Stomach (tissue), 9 donors: Measurements from ENCODE around the gene PGD. TPM values are rescaled to one million over a fixed set of nuclear protein-coding genes. Genes with fewer than 3 reads are reported as not detected.

Experiments
- DNase-seq, 2 donors: peaks; one replicate each; pipeline versions ENCODE4 v3.0.0 to v3.0.0-alpha.2; 2013 to 2019
- H3K27ac ChIP-seq, 5 donors: fragments of 200-600 bp in 4 of 5; sonication (generic) in 4 of 5; one replicate each; pipeline ENCODE4 v1.5.1; 2013 to 2019; ENCODE audit warnings: mild to moderate bottlenecking in 1 of 5, moderate library complexity in 1 of 5
- H3K27me3 ChIP-seq, 3 donors: fragments of 200-600 bp; sonication (generic); one replicate each; pipeline ENCODE4 v1.5.1; 2017 to 2019; ENCODE audit warnings: mixed run types in 1 of 3
- H3K36me3 ChIP-seq, 4 donors: fragments of 200-600 bp; sonication (generic); 1 replicate in 3 of 4; 2 replicates in 1 of 4; pipeline ENCODE4 v1.5.1; 2016 to 2019
- H3K4me1 ChIP-seq, 4 donors: fragments of 200-600 bp; sonication (generic); one replicate each; pipeline ENCODE4 v1.5.1; 2016 to 2019
- H3K4me3 ChIP-seq, 4 donors: fragments of 200-600 bp; sonication (generic) in 3 of 4; one replicate each; pipeline ENCODE4 v1.5.1; 2016 to 2019; ENCODE audit warnings: mild to moderate bottlenecking in 1 of 4
- H3K9me3 ChIP-seq, 4 donors: fragments of 200-600 bp; sonication (generic); one replicate each; pipeline ENCODE4 v1.5.1; 2016 to 2019
- CTCF ChIP-seq, 7 experiments: fragments of 450-650 bp in 4 of 7; fragments of 200-600 bp in 3 of 7; sonication (generic) in 3 of 7; IDR thresholded peaks; one replicate each; pipeline ENCODE4 v1.5.1; 2016 to 2019; ENCODE audit warnings: antibody characterized with exemption in 7 of 7, control low read depth in 2 of 7, mild to moderate bottlenecking in 1 of 7
- EP300 ChIP-seq: sonication (generic); formaldehyde crosslinking; IDR thresholded peaks from one replicate; pipeline ENCODE4 v1.6.1; 2017; ENCODE audit warnings: antibody characterized with exemption
- POLR2A ChIP-seq, 4 donors: fragments of 450-650 bp; IDR thresholded peaks; one replicate each; pipeline ENCODE4 v1.6.1; 2016; ENCODE audit warnings: antibody characterized with exemption in 4 of 4, control low read depth in 2 of 4, mild to moderate bottlenecking in 1 of 4, moderate library complexity in 1 of 4
- POLR2AphosphoS5 ChIP-seq, 3 donors: sonication (generic); formaldehyde crosslinking; IDR thresholded peaks; one replicate each; pipeline ENCODE4 v1.6.1; 2016; ENCODE audit warnings: antibody characterized with exemption in 3 of 3
- WGBS, 5 donors: extraction: QIAGEN DNeasy Blood & Tissue Kit in 3 of 5; methylation state at CpG; one replicate each; pipeline versions ENCODE4 v1.1.5 to v1.1.7; 2013 to 2018; 5-methylcytosine and 5-hydroxymethylcytosine counted together
- intact Hi-C: fragments of 100-400 bp; cut with DNase I; formaldehyde crosslinking; loops from one replicate; pipeline ENCODE4 v1.15.1; 2023; ENCODE audit warnings: low total_unique reads
- polyA plus RNA-seq, 3 donors: library from polyadenylated mRNA; stranded (reverse); fragments of 200-250 nt; gene quantifications; one replicate each; pipeline ENCODE4 v1.2.3, GENCODE V29; 2013
- total RNA-seq, 5 donors: library from RNA; depleted of rRNA; stranded (reverse); fragments of >200 nt; gene quantifications; one replicate each; pipeline versions ENCODE4 v1.1.0 to v1.2.3, GENCODE V29; 2014 to 2016
- donor health status: healthy with polysubstance abuse.
- donor health status: Bipolar disorder and iron deficiency.
- donor health status: healthy.

The PGD gene
- total and polyA plus RNA-seq, 8 donors: 25.4 to 227 (median 74.0) TPM

- WGBS, 5 donors: 0 to 1% (median 1%) methylated on average over 28 to 34 of the region's 34 CpGs
- H3K4me3 ChIP-seq: peak overlapping the region; percentile 88 to 89 (median 89)
- peaks cover 8 to 23% (median 15%) of the 10 kb centered on the region in 4 donors for H3K36me3 ChIP-seq
- no peak for TF ChIP-seq EP300
- no peak for TF ChIP-seq POLR2AphosphoS5 (IDR thresholded peaks at IDR 0.05)
- no peak for TF ChIP-seq CTCF (IDR thresholded peaks at IDR 0.05)
- no peak for TF ChIP-seq POLR2A (IDR thresholded peaks at IDR 0.05)
- H3K9me3 ChIP-seq: peaks cover 0 to 5% (median 0%) of the 10 kb centered on the region in 4 donors
- DNase-seq: no peak
- no peaks in the 10 kb centered on the region for H3K27me3 ChIP-seq
- intact Hi-C loops: no loop called here
- peak overlapping the region; percentile 61 to 97 (median 93) for H3K27ac ChIP-seq
- peaks cover 7 to 37% (median 32%) of the 10 kb centered on the region in 4 donors for H3K4me1 ChIP-seq
Observed at GRCh38 chr1:10398278-10398733, 558 bp upstream of the PGD start.

GRCh38 chr1:10399444-10399941 is 629 bp downstream of the PGD start:
- peak overlapping the region; percentile 93 to 97 (median 94) for H3K27ac ChIP-seq
- H3K9me3 ChIP-seq: no peaks in the 10 kb centered on the region
- peaks cover 20 to 34% (median 27%) of the 10 kb centered on the region in 4 donors for H3K36me3 ChIP-seq
- peaks cover 7 to 37% (median 32%) of the 10 kb centered on the region in 4 donors for H3K4me1 ChIP-seq
- H3K27me3 ChIP-seq: no peaks in the 10 kb centered on the region
- peak overlapping the region; percentile 88 to 89 (median 89) for H3K4me3 ChIP-seq
- TF ChIP-seq POLR2A (IDR thresholded peaks at IDR 0.05): no peak
- TF ChIP-seq CTCF (IDR thresholded peaks at IDR 0.05): no peak
- TF ChIP-seq POLR2AphosphoS5 (IDR thresholded peaks at IDR 0.05): no peak
- TF ChIP-seq EP300: no peak
- intact Hi-C loops: no loop called here
- WGBS, 5 donors: 1 to 5% (median 2%) methylated on average over 16 to 42 of the region's 42 CpGs
- no peak for DNase-seq

GRCh38 chr1:10400013-10400412 is 1.1 kb downstream of the PGD start:
- H3K4me1 ChIP-seq: peaks cover 7 to 37% (median 32%) of the 10 kb centered on the region in 4 donors
- TF ChIP-seq EP300 (no peak), POLR2AphosphoS5 (IDR thresholded peaks at IDR 0.05) (no peak), POLR2A (IDR thresholded peaks at IDR 0.05) (no peak), CTCF (IDR thresholded peaks at IDR 0.05) (no peak)
- 29 to 43% (median 37%) methylated on average over 8 of the region's 8 CpGs for WGBS, 5 donors
- H3K27ac ChIP-seq: peak overlapping the region in 4 of 5 donors; percentile 31 to 97 (median 94)
- peak overlapping the region; percentile 88 to 89 (median 89) for H3K4me3 ChIP-seq
- H3K9me3 ChIP-seq: no peaks in the 10 kb centered on the region
- intact Hi-C loops: no loop called here
- H3K36me3 ChIP-seq: peaks cover 25 to 40% (median 32%) of the 10 kb centered on the region in 4 donors
- DNase-seq: peak in 1 of 2 donors; percentile 13
- H3K27me3 ChIP-seq: no peaks in the 10 kb centered on the region

DNA sequence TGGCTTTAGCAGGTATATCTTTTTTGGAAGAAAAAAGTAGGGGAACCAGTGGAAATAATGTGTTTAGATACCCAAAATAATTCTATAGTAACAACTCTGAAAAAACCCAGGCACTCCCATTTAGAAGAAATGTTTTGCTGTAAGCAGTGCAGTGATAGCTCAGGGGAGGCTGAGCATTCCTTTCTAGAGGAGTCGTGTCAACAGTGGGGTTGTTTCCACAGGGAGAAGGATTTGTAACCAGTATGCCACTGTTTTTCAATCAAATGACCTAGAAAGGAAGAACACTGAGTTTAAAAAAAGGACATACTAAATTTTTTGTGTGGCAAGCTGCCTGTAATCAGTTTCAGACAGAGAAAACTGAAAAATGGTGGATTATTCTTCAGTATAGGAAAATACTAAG is 2.4 kb downstream of the PGD start:
- peak overlapping the region in 2 of 5 donors; percentile 94 to 97 for H3K27ac ChIP-seq
- H3K4me3 ChIP-seq: peak overlapping the region in 2 of 4 donors; percentile 14 to 89

More for the DNA sequence above, 2.4 kb downstream of the PGD start:
- H3K27me3 ChIP-seq: no peaks in the 10 kb centered on the region
- 67 to 81% (median 76%) methylated on average over 1 of the region's 1 CpG for WGBS, 5 donors
- no peak for TF ChIP-seq CTCF (IDR thresholded peaks at IDR 0.05)
- no peak for TF ChIP-seq EP300
- no peak for TF ChIP-seq POLR2AphosphoS5 (IDR thresholded peaks at IDR 0.05)
- TF ChIP-seq POLR2A (IDR thresholded peaks at IDR 0.05): no peak
- H3K4me1 ChIP-seq: peaks cover 7 to 37% (median 32%) of the 10 kb centered on the region in 4 donors
- no peaks in the 10 kb centered on the region for H3K9me3 ChIP-seq
- intact Hi-C loops: no loop called here
- H3K36me3 ChIP-seq: peaks cover 38 to 52% (median 45%) of the 10 kb centered on the region in 4 donors
- DNase-seq: no peak
